ENCODE measurements around the gene CD300LB.

- no peak for TF ChIP-seq POLR2A (IDR thresholded peaks at IDR 0.05)
- TF ChIP-seq CTCF (IDR thresholded peaks at IDR 0.05 in 8 of 11, conservative IDR thresholded peaks at IDR 0.05 in 3 of 11) = no peak
These were observed 58.4 kb downstream of the CD300LB start for GRCh38 chr17:74472890-74473289.

All from spleen (tissue), 7 donors.